SW480 (cell line): Measurements from ENCODE around the gene IGSF23.

Experiments
- DNase-seq: peaks from one replicate; pipeline ENCODE4 v3.0.0-alpha.2; 2016; ENCODE audit warnings: low spot score

IGSF23 gene

GRCh38 chr19:44613295-44614178 lies at the start of gene IGSF23:
IGSF23 (plus strand) TSS chr19:44613563; CDS start chr19:44613646, 83 bp downstream.
- peak; percentile 69 for DNase-seq

GRCh38 chr19:44566984-44567383 lies 46.4 kb upstream of the IGSF23 start:
- DNase-seq = no peak

GRCh38 chr19:44567745-44568144 lies 45.6 kb upstream of the IGSF23 start:
- DNase-seq = no peak

- no peak for DNase-seq
Measured at GRCh38 chr19:44570603-44570983, 42.8 kb upstream of the IGSF23 start.

GRCh38 chr19:44570984-44571684 lies 42.2 kb upstream of the IGSF23 start:
- peak; percentile 80 for DNase-seq

GRCh38 chr19:44571830-44572580 lies 41.4 kb upstream of the IGSF23 start:
- no peak for DNase-seq

- DNase-seq = no peak
Measured at GRCh38 chr19:44572581-44572900, 40.8 kb upstream of the IGSF23 start.

- DNase-seq = no peak
Measured at GRCh38 chr19:44573183-44573582, 40.2 kb upstream of the IGSF23 start.

GRCh38 chr19:44573627-44574026 lies 39.7 kb upstream of the IGSF23 start:
- no peak for DNase-seq

- no peak for DNase-seq
Measured at GRCh38 chr19:44574186-44574950, 39.0 kb upstream of the IGSF23 start.

GRCh38 chr19:44575116-44575700 lies 38.2 kb upstream of the IGSF23 start:
- no peak for DNase-seq

GRCh38 chr19:44576843-44577565 lies 36.4 kb upstream of the IGSF23 start:
- DNase-seq = peak; percentile 86

GRCh38 chr19:44577566-44577874 lies 35.8 kb upstream of the IGSF23 start:
- DNase-seq = no peak

- DNase-seq = no peak
Measured at GRCh38 chr19:44579663-44580365, 33.5 kb upstream of the IGSF23 start.

- no peak for DNase-seq
Measured at GRCh38 chr19:44580366-44580895, 32.9 kb upstream of the IGSF23 start.

- DNase-seq = no peak
Measured at GRCh38 chr19:44581288-44581687, 32.1 kb upstream of the IGSF23 start.

GRCh38 chr19:44582581-44583265 lies 30.6 kb upstream of the IGSF23 start:
- DNase-seq = no peak

GRCh38 chr19:44585371-44586133 lies 27.8 kb upstream of the IGSF23 start:
- peak; percentile 41 for DNase-seq
